ENCODE measurements around the gene HIVEP3.

The HIVEP3 gene

DNA sequence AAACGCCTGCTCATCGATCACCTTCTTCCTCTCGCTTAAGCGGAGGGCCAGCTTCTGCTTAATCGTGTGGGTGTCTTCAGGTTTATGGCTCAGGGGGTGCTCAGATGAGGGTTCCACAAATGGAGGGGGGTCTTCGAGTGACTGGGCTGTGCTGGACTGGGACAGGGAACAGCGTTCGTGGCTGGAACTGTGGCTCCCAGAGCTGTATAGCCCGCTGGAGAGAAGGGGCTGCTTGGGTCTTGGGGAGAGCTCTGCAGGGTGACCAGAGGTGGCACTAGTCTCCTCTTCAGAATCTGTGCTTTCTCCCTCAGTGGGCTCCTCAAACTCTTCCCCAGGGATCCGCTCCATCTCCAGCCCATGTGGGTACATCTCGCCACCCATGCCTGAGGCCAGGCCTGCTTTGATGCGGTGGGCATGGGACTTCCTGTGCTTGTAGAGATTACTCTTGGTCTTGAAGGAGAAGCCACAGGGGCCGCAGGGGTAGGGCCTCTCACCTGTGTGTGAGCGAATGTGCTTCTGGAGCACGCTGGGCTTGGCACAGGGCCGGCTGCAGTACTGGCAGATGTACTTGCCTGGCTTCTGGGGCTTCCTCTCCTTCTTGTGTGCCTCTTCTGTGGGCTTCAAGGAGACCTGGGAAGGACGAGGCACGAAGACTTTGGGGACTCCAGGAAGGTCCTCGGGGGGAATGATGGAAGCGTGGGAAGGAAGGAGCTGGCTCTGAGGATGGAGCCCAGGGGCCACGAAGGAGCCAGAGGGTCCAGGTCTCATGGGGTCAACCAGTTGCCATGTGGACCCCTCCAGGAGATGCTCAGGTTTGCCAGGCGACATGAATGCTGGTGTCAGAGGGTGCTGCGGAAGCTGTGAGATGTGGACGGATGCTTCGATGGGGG lies 334.8 kb downstream of the HIVEP3 start:
- Histone ChIP-seq H3K27me3 (ENCODE audit: insufficient read depth, low read length, poor library complexity) (no peaks in the 10 kb centered on the region), H3K4me3 (ENCODE audit: low read depth in 1 of 2, low read length in 2 of 2) (no peak overlapping the region), H3K4me1 (ENCODE audit: insufficient read depth, low read length) (no peaks in the 10 kb centered on the region), H3K27ac (ENCODE audit: low read length) (peak overlapping the region; percentile 23; the same call in 1 of the 2 replicates), H3K9ac (ENCODE audit: low read depth, low read length) (no peak overlapping the region), H3K9me3 (ENCODE audit: insufficient read depth, low read length, severe bottlenecking) (no peaks in the 10 kb centered on the region), H3K79me2 (ENCODE audit: insufficient read depth, low read length) (peaks cover 100% of the 10 kb centered on the region), H3K36me3 (ENCODE audit: insufficient read depth, low read length) (peaks cover 98% of the 10 kb centered on the region), H3K4me2 (ENCODE audit: insufficient read depth, low read length) (no peak overlapping the region), H2AFZ (ENCODE audit: low read depth, low read length) (no peak overlapping the region), H4K20me1 (ENCODE audit: insufficient read depth, low read length) (peaks cover 96% of the 10 kb centered on the region)
- DNase-seq (peak; percentile 37), ATAC-seq (ENCODE audit: insufficient read depth, low read depth) (peak; percentile 55)
- no peak for TF ChIP-seq EZH2 (IDR thresholded peaks at IDR 0.05; ENCODE audit: borderline replicate concordance, low read depth, low read length, severe bottlenecking)
- TF ChIP-seq, protein P1, sequence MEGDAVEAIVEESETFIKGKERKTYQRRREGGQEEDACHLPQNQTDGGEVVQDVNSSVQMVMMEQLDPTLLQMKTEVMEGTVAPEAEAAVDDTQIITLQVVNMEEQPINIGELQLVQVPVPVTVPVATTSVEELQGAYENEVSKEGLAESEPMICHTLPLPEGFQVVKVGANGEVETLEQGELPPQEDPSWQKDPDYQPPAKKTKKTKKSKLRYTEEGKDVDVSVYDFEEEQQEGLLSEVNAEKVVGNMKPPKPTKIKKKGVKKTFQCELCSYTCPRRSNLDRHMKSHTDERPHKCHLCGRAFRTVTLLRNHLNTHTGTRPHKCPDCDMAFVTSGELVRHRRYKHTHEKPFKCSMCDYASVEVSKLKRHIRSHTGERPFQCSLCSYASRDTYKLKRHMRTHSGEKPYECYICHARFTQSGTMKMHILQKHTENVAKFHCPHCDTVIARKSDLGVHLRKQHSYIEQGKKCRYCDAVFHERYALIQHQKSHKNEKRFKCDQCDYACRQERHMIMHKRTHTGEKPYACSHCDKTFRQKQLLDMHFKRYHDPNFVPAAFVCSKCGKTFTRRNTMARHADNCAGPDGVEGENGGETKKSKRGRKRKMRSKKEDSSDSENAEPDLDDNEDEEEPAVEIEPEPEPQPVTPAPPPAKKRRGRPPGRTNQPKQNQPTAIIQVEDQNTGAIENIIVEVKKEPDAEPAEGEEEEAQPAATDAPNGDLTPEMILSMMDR (IDR thresholded peaks at IDR 0.05; ENCODE audit: borderline replicate concordance, extremely low read depth, low read length, poor library complexity, severe bottlenecking), result peak; percentile 24

DNA sequence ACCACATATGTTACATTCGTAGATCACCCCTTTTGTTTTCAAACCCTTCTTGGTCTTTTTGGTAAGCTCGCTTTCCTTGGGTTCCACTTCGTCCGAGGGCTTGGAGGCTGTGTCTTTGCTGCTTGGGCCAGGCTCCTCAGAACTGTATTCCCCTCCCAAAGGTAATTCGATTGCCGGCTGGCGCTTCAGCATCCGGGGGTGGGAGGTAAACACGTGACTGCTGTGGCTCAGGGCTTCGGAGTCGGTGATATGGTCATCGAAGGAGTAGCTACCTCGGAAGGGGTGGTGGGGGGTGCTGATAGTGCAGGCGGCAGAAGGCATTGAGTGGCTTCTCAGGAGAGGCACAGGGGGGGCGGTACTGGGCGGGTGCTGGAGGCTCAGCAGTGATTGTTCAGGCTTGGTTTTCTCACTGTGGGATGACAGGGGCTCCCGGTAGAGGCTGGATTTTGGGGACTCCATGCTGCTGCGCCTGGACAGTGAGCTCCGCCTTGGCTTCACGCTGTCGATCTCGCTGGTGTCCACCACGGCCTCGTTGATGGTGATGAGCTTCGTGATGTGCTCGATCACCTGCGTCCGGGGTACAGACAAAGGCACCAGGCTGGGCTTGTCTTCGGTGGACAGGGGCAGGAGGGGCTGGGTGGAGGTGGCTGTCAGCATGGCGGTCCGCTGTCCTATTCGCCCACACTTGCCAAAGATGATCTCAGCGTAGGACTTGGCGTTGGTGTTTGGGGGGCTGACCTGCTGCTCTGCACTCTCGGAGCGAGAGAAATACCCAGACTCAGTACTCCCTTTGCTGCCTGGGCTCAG lies 335.7 kb downstream of the HIVEP3 start:
- peaks cover 91% of the 10 kb centered on the region for H4K20me1 ChIP-seq (ENCODE audit: insufficient read depth, low read length)
- DNase-seq, result no peak
- peak overlapping the region; percentile 2; the same call in 1 of the 2 replicates for H3K27ac ChIP-seq (ENCODE audit: low read length)
- no peak overlapping the region for H2AFZ ChIP-seq (ENCODE audit: low read depth, low read length)
- H3K4me2 ChIP-seq (ENCODE audit: insufficient read depth, low read length), result no peak overlapping the region
- peaks cover 97% of the 10 kb centered on the region for H3K36me3 ChIP-seq (ENCODE audit: insufficient read depth, low read length)
- H3K9me3 ChIP-seq (ENCODE audit: insufficient read depth, low read length, severe bottlenecking), result no peaks in the 10 kb centered on the region
- no peak overlapping the region for H3K4me3 ChIP-seq (ENCODE audit: low read depth in 1 of 2, low read length in 2 of 2)
- no peak overlapping the region for H3K9ac ChIP-seq (ENCODE audit: low read depth, low read length)
- TF ChIP-seq, protein P1 (IDR thresholded peaks at IDR 0.05; ENCODE audit: borderline replicate concordance, extremely low read depth, low read length, poor library complexity, severe bottlenecking), result no peak
- TF ChIP-seq EZH2 (IDR thresholded peaks at IDR 0.05; ENCODE audit: borderline replicate concordance, low read depth, low read length, severe bottlenecking), result no peak
- no peaks in the 10 kb centered on the region; the same call in 1 of the 2 replicates for H3K4me1 ChIP-seq (ENCODE audit: insufficient read depth, low read length)
- no peaks in the 10 kb centered on the region for H3K27me3 ChIP-seq (ENCODE audit: insufficient read depth, low read length, poor library complexity)
- no peak for ATAC-seq (ENCODE audit: insufficient read depth, low read depth)
- peaks cover 100% of the 10 kb centered on the region for H3K79me2 ChIP-seq (ENCODE audit: insufficient read depth, low read length)

DNA sequence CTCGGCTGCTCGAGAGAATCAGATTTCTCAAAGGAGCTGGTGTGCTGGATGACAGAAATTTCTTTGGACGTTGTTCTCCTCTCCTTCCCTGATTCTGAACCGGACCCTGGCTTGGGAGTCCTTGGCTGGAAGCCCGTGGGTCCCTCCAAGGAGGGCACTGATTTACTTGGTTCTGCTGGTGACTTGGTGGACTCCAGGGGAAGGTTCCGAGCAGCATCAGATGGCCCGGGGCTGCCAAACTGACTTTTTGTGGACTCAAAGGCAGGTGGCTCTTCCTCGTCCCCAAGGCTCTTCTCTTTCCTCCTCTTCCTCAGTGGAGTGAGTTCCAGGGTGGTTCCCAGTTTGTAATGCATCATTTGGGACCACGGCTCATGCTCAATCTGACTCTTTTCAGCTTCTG lies 336.4 kb downstream of the HIVEP3 start:
- Histone ChIP-seq H3K9me3 (ENCODE audit: insufficient read depth, low read length, severe bottlenecking) (no peaks in the 10 kb centered on the region), H4K20me1 (ENCODE audit: insufficient read depth, low read length) (peaks cover 89% of the 10 kb centered on the region), H3K4me3 (ENCODE audit: low read depth in 1 of 2, low read length in 2 of 2) (no peak overlapping the region), H3K36me3 (ENCODE audit: insufficient read depth, low read length) (peaks cover 97% of the 10 kb centered on the region), H2AFZ (ENCODE audit: low read depth, low read length) (no peak overlapping the region), H3K79me2 (ENCODE audit: insufficient read depth, low read length) (peaks cover 100% of the 10 kb centered on the region), H3K9ac (ENCODE audit: low read depth, low read length) (no peak overlapping the region), H3K4me2 (ENCODE audit: insufficient read depth, low read length) (no peak overlapping the region), H3K27ac (ENCODE audit: low read length) (peak overlapping the region; percentile 2; the same call in 1 of the 2 replicates), H3K27me3 (ENCODE audit: insufficient read depth, low read length, poor library complexity) (no peaks in the 10 kb centered on the region), H3K4me1 (ENCODE audit: insufficient read depth, low read length) (no peaks in the 10 kb centered on the region; the same call in 1 of the 2 replicates)
- DNase-seq (no peak), ATAC-seq (ENCODE audit: insufficient read depth, low read depth) (no peak)
- TF ChIP-seq, protein P1 (IDR thresholded peaks at IDR 0.05; ENCODE audit: borderline replicate concordance, extremely low read depth, low read length, poor library complexity, severe bottlenecking), result no peak
- no peak for TF ChIP-seq EZH2 (IDR thresholded peaks at IDR 0.05; ENCODE audit: borderline replicate concordance, low read depth, low read length, severe bottlenecking)

Measured in DND-41 (cell line).